NCI-H524 treated with DMSO at 0.1 percent for 48 hours (cell line): ENCODE results near the gene SFTA2.

Experiments used
- DNase-seq: peaks from one replicate; lab custom pipeline; 2025; lab: John Stamatoyannopoulos, UW

Gene SFTA2

DNA sequence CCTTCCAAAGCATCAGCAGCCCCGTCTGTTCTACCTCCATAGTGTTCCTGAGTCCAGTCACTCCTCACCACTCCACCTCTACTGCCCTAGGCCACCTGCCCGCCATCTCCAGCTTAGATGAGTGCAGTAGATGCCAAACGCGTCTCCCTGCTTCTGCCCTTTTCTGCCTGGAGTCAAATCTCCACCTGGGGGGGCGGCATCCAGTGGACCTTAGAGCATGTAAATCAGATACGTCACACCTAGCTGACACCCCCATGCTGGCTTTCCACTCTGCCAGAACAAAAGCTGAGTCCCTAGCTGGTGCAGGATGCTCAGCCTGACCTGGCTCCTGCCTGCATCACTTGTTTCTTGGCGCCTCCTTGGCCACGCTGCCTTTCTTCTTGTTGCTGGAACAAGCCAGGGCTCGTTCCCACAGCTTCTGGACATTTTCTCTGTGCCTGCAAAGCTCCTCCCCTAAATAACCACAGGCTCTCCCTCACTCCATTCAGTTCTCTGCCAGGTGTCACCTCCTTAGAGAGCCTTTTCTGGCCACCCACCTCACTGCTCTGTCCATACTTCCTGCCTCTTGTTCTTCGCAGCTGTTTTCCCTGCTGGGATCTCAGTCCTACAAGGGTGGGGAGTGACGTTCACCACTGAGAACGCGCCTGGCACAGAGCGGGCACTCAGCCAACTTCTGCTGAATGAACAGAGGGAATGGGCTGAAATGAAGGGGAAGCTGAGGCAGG, 41.9 kb downstream of the SFTA2 start:
- DNase-seq: no peak

DNA sequence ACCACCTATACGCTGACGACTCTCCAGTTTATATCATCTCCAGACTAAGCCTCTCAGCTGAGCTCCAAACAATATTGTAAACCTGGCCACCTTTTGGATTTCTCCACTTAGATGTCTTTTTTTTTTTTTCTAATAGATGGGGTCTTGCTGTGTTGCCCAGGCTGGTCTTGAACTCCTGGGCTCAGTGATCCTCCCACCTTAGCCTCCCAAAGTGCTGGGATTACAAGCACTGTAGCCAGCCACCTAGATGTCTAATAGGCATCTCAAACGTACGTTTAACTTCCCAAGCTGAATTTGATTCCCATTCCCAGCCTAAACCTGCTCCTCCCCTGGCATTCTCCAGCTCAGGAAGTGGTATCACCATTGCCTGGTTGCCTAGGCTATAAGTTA, 42.5 kb downstream of the SFTA2 start:
- no peak for DNase-seq

DNA sequence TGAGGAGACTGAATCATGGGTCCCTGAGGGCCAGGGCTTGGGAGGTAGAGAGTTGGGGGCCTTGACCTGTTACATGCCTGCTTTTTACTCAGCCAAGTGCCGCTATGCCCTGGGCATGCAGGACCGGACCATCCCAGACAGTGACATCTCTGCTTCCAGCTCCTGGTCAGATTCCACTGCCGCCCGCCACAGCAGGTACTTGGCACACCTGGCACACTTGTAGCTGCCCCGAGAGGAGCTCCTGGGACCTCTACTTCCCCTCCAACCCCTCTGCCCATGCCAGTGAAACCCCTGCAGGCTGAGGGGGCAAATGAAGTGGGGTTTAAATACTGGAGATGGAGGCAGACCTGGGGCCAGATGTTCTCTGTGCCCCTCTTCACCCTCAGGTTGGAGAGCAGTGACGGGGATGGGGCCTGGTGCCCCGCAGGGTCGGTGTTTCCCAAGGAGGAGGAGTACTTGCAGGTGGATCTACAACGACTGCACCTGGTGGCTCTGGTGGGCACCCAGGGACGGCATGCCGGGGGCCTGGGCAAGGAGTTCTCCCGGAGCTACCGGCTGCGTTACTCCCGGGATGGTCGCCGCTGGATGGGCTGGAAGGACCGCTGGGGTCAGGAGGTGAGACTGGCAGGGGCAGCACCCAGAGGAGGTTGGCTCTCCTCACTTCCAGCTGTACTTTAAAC, 43.0 kb downstream of the SFTA2 start:
- no peak for DNase-seq

DNA sequence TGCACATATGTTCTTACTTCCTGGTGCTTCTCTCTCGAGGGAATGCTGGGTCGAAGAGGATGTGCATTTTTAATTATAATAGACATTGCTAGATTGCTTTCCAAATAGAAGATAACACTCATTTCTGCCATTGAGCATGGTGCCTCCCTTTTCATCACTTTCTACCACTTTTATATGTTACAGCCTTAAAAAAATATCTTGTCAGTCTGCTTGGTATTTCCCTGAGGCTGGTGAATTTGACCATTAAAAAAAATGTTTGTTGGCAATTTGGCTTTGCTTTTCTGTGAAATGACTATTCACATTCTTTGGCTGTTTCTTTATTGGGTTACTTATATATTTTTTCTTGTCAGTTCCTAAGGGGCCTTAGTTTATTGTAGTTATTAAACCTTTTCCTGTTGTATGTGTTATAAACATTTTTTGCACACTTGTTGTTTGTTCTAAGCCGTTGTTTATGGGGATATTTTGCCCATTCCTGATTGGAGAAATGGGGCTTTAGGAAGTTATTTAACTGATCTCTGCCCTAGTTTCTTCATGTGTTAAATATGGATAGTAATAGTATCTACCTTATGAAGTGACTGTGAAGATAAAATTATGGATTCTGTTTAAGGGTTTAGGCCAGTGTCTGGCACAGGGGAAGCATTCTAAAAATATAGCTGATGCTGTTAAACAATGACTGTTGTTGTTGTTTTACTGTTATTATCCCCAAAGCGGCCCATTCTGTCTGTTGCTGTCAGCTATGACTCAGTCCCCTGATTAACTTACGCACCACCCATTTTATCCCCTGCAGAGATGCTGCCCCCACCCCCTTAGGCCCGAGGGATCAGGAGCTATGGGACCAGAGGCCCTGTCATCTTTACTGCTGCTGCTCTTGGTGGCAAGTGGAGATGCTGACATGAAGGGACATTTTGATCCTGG, 43.8 kb downstream of the SFTA2 start:
- no peak for DNase-seq

DNA sequence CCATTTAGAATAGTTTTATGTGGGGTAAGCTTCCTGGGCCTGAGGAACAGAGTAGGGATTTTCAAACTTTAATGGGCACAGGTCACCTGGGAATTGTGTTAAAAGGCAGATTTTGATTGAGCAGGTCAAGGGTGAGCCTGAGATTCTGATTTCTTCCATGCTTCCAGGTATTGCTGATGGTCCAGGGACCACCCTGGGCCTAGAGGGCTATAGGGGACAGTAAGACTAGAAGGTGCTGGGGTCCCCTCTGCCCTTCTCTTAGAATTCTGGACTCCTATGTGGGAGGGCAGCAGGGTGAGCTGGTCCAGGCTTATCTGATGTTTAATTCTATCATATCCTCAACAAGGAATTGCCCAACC, 45.1 kb downstream of the SFTA2 start:
- DNase-seq: no peak

DNA sequence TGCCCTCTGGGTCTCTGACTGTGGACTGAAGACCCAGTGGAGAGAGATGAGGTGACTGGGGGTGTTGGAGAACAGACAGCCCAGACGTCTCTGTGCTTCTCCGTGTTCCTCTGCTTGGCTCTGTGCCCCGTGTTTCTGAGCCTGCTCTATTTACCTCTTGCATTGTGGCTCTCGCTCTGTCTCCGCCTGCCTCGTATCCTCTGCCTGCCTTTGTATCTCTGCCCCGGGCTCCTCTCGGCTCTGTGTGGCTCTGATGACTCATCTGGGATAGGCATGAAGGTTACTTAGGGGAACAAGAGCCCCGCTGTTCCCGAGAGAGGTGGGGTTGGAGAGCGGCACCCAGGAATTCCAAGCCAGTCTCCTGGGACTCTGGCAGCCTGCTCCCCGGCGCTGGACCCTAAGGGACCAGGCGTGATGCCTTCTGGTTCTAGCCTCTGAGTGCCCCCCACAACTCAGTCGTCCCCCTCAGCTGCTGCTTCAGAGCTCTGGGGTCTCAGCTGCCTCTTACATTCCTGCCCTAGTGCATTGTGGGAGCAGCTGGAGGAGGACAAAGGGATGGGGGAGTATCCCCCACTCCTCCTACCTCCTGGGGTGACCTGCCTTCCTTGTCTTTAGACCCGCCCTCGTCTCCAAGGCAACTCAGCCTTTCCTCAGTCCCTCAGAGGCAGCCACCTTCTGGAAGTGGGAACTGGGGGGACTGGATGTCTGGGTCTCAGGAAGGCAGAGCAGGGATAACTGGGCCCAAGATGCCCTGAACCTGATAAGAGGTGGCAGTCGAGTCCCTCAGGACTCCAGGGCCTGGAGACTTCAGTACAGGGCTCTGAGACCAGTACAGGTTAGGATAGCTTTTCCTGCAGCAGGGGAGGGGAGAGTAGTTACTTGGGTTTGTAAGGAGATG, 45.7 kb downstream of the SFTA2 start:
- DNase-seq: no peak

DNA sequence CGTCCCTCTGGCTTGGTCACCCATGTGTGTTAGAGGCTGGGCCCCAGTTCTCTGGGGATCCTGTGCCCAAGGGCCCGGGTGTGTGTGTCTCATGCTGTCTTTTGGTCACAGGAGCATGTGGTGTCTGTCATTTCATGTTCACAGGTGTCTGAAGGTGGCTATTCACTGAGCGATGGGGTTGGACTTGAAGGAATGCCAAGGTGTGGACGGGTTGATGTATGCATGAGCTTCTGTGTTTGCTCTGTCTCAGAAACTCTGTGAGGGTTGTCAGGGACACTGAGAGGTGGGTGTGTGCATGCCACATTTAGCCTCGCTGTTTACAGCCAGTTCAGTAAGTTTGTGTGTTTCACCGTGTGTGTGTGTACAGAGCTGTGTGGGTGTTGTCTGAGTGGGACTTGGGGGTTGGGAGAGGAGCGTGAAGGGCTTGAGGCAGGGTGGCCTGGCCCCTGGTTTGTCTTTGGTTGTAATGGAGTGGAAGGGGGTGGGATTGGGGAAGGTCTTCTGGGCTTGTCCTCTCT, 46.4 kb downstream of the SFTA2 start:
- no peak for DNase-seq

DNA sequence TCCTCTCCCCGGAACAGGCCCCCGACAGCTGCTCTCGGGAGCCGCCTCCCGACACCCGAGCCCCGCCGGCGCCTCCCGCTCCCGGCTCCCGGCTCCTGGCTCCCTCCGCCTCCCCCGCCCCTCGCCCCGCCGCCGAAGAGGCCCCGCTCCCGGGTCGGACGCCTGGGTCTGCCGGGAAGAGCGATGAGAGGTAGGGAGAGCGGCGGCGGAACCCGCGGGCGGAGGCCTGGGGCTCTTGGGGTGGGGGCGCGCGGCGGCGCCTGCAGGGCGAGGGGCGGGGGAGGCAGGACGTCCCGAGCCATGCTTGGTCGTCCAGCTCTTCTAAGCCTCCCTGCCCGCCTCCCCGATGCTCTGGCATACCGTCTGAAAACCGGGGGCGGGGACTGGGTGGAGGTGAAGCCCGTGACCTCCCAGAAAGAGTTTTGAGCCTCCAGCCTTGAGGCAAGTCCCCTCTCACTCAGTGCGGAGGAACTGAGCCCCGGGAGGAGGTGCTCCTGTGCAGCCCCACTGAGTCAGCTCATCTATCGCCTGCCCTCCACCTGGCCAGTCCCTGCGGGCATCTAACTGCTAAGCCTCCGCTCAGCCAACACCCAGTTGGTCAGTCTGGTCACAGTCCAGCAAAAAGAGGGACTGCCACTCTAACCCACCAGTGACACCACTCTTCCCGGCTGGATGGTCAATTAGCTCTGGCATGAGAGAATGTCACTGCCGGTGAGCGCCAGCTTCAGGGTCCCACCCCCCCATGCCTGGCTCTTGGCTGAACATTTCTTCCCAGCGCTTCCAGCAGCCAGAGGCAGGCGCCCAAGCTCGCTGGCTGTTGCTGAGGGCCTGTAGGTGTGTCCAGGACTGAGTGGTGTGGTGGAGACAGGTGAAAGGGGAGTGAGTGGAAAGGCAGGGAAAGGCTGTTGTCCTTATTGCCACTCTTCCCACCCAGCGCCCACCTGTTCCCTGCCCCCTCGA, 47.2 kb downstream of the SFTA2 start:
- DNase-seq: no peak

DNA sequence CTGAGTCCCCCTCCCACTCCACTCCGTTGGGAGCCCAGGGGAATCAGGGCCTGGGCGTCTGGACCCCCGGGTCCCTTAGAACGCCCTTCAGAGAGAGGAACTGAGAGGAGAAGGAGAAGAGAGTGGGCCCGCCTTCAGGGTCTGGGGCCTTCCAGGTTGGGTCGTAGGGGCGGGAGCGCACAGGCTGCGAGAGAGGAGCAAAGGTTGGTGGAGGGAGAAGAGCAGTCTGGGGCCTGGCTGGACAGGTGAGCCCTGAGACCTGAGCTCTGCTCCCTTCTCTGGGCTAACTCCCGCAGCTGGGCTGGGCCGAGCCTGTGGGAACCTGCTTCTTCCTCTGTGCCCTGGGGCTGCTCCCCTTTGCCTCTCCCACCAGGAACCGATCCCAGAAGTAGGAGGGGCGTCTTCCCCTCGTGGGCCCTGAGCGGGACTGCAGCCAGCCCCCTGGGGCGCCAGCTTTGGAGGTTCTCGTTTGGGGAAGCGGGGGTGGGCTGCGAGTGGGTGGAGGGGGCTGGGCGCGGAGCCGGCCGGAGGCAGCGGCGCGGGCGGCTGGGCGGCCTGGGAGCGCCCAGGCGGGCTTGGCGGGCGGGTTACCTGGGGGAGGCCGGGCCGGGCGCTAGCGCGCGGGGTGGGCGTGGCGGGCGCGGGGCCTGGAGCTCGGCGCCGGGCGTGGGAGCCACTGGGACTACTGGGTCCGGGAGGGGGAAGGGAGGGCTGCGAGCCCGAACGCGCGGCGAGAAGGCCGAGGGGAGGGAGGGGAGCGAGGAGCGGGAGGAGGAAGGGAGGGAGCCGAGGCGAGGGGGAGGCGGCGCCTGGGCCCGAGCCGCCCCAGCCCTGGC, 48.1 kb downstream of the SFTA2 start, which contains the start of gene DDR1:
Gene DDR1, plus strand, starts transcription at position 835 of the 836 bp plus-strand sequence. CDS start 4,211 bp downstream, outside the sequence.
- DNase-seq: no peak

DNA sequence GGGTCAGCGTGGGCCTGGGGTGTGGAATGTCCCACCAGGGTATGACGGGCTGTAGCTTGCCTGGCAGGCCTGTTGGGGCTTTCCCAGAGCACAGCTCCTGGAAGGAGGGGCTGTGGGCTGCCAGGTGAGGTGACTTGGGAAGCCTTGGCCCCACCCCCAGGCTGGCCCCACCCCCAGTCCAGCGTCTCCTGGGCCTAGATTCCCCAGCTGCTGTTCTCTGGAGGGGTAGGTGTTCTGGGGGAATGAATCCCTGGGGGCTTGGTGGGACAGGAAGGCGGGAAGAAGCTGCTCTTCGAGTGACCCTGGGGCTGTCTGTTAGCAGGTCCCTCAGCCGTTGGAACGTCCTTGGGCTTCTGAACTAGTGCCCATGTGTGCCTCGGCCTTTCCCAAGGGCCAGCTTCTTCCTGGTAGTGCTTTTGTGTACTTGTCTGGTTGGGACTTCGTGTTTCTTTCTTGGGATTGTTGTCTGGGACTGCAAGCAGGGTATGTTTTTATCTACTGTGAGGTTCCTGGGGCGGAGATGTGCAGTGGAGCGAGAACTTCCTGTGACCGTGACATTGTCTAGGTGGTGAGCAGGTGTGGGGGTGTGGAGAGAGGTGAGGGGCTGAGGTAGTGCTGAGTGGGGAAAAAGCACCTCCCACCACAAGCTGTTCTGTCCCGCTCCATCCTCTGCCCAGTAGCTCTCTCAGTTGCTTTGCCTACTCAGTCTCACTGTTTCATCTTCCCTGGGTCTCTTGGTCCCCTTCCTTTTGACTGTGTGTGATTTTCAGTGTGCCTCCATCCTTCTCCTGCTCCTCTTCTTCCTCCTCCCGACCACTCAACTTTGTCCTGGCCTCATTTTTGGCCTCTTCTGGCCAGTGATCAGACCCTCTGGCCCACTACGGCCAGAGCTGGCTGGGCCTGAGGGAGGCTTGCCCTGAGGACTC, 48.9 kb downstream of the SFTA2 start:
- no peak for DNase-seq

DNA sequence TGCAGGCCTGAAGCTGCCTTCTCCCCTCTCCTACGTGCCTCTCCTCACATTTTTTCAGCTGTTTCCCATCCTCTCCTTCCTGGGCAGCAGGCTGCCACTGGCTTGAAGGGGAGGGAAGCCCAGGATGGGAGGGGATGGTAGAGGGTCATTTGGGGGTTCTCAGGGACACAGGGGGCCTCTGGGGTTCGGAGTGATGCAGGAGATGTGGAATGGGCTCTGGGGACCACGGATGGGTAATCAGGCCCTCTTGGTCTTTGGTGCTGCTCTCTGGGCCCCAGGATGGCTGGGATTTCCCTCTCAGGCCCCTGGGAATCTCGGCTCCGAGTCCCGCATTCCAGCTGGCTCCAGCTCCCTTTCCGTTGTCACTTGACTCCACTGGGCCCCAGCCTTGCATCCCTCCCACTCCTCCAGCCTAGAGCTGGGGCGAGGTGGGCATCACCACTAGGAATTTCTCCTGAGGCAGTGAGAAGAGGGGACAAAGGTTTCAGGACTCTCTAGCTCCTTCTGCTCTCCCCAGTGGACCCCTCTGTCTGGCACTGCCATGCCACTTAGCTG, 49.7 kb downstream of the SFTA2 start:
- no peak for DNase-seq

DNA sequence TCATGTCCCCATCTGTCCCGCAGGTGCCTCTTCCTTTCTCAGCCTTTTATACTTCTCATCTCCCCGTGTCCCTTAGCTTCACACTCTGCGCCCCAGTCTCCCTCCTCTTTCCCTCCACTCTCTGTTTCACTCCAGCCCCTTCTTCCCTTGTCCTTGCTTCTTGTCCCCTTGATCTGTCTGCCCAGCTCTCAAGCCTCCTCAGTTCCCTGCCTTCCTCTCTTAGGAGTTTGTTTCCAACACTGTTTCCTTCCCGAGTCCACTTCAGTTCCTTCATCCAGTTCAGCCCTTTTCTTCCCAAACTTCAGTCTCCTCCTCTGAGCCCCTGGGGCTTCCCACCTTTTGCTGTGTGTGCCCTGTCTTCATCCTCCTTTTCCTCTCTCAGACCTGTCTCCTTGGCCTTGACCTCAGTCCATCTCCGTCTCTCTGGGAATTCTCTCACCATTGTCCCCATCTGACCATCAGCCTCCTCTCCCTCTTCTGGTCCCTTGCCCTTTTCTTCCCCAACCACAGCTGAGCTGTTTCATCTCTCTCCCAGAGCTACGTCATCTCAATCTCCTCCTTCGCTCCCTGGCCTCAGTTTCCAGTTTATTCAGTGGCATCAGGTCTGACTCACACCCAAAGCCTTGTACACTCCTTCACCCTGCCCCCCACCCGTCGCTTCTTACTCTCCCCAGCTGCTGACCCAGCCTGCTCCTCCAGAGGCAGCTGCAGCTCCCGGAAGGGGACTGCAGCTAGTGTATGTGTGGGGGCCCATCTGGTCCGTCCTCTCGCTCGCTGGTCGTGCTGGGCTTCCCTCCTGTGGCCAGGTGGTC, 50.4 kb downstream of the SFTA2 start:
- peak; percentile 63 for DNase-seq
